DMS 273 (cell line): Measurements from ENCODE around the gene MAPK8IP3.

Source experiments
- DNase-seq: peaks from one replicate; lab custom pipeline; 2025; ENCODE audit not compliant: unreplicated experiment; lab: John Stamatoyannopoulos, UW

Gene MAPK8IP3

GRCh38 chr16:1678500-1679098, 27.4 kb upstream of the MAPK8IP3 start:
- peak; percentile 52 for DNase-seq

- DNase-seq: no peak
These were observed 25.6 kb upstream of the MAPK8IP3 start for GRCh38 chr16:1680361-1680760.

- DNase-seq: no peak
These were observed 25.0 kb upstream of the MAPK8IP3 start for GRCh38 chr16:1681032-1681431.

GRCh38 chr16:1687427-1688316, 18.3 kb upstream of the MAPK8IP3 start:
- DNase-seq: no peak

- no peak for DNase-seq
These were observed 17.0 kb upstream of the MAPK8IP3 start for GRCh38 chr16:1688807-1689560.

- DNase-seq: no peak
These were observed 16.1 kb upstream of the MAPK8IP3 start for GRCh38 chr16:1689853-1690252.

GRCh38 chr16:1690810-1691209, 15.2 kb upstream of the MAPK8IP3 start:
- DNase-seq: no peak

GRCh38 chr16:1691276-1691675, 14.7 kb upstream of the MAPK8IP3 start:
- no peak for DNase-seq

GRCh38 chr16:1691956-1692355, 14.0 kb upstream of the MAPK8IP3 start:
- no peak for DNase-seq

- no peak for DNase-seq
These were observed 9.1 kb upstream of the MAPK8IP3 start for GRCh38 chr16:1696863-1697262.

- DNase-seq: no peak
These were observed 7.3 kb upstream of the MAPK8IP3 start for GRCh38 chr16:1698680-1699079.

GRCh38 chr16:1700246-1700645, 5.7 kb upstream of the MAPK8IP3 start:
- DNase-seq: no peak

GRCh38 chr16:1701216-1701878, 4.6 kb upstream of the MAPK8IP3 start:
- no peak for DNase-seq

- DNase-seq: peak; percentile 70
These were observed 689 bp upstream of the MAPK8IP3 start for GRCh38 chr16:1705324-1705687.

- DNase-seq: peak; percentile 83
These were observed 594 bp downstream of the MAPK8IP3 start for GRCh38 chr16:1706386-1707192.

GRCh38 chr16:1707193-1707790, 1.3 kb downstream of the MAPK8IP3 start:
- DNase-seq: peak; percentile 56

- DNase-seq: peak; percentile 71
These were observed 2.2 kb downstream of the MAPK8IP3 start for GRCh38 chr16:1708083-1708767.

GRCh38 chr16:1708768-1709180, 2.8 kb downstream of the MAPK8IP3 start:
- DNase-seq: peak; percentile 77

- DNase-seq: peak; percentile 85
These were observed 3.4 kb downstream of the MAPK8IP3 start for GRCh38 chr16:1709356-1709755.
